Measurements from ENCODE around the gene FXN. TPM values are rescaled to one million over a fixed set of nuclear protein-coding genes. Genes with fewer than 3 reads are reported as not detected.

Gene FXN
- total RNA-seq, result 2.3 and 2.6 TPM in 2 replicates

GRCh38 chr9:69035438-69036308 lies at the start of gene FXN:
TSS of gene FXN (plus strand) at chr9:69035752. CDS start at chr9:69035783, 31 bp downstream.

GRCh38 chr9:69014013-69014412 lies 21.5 kb upstream of the FXN start, which contains the start of gene PRKACG:
TSS of gene PRKACG (minus strand) at chr9:69014113. CDS start at chr9:69014092, 21 bp downstream.

Other genes starting within 250 kb of the FXN start
- gene PRKACG, start 21.6 kb upstream of the FXN start, total RNA-seq, result not detected in 2 replicates
- 83.8 and 378 TPM in 2 replicates for gene TJP2, start 138.5 kb downstream of the FXN start, total RNA-seq

All from epithelial cell of umbilical artery (primary cell).